IPS-11a (cell line): Measurements from ENCODE around the gene YIPF5.

Source experiments
- H3K4me3 ChIP-seq: one replicate; pipeline ENCODE4 v1.5.1; 2013; ENCODE audit warnings: low read depth, low read length, control low read depth

Gene YIPF5

GRCh38 chr5:144128844-144129243 lies 41.6 kb downstream of the YIPF5 start:
- H3K4me3 ChIP-seq, result no peak overlapping the region

GRCh38 chr5:144126707-144127106 lies 43.8 kb downstream of the YIPF5 start:
- no peak overlapping the region for H3K4me3 ChIP-seq

GRCh38 chr5:144125163-144125726 lies 45.2 kb downstream of the YIPF5 start:
- H3K4me3 ChIP-seq, result no peak overlapping the region

- H3K4me3 ChIP-seq, result no peak overlapping the region
Observed at GRCh38 chr5:144122641-144123040, 47.8 kb downstream of the YIPF5 start.

- H3K4me3 ChIP-seq, result no peak overlapping the region
Observed at GRCh38 chr5:144122081-144122480, 48.4 kb downstream of the YIPF5 start.

- no peak overlapping the region for H3K4me3 ChIP-seq
Observed at GRCh38 chr5:144121577-144121976, 48.9 kb downstream of the YIPF5 start.

GRCh38 chr5:144120661-144121180 lies 49.7 kb downstream of the YIPF5 start:
- H3K4me3 ChIP-seq, result no peak overlapping the region

- no peak overlapping the region for H3K4me3 ChIP-seq
Observed at GRCh38 chr5:144117412-144117811, 53.0 kb downstream of the YIPF5 start.

GRCh38 chr5:144114571-144114970 lies 55.9 kb downstream of the YIPF5 start:
- H3K4me3 ChIP-seq, result no peak overlapping the region
